Measurements from ENCODE around the gene TFIP11.

GRCh38 chr22:26448334-26448733 lies 63.9 kb downstream of the TFIP11 start:
- TF ChIP-seq CTCF (IDR thresholded peaks at IDR 0.05) (no peak), SMC3 (IDR thresholded peaks at IDR 0.05) (no peak), NFE2L2 (conservative IDR thresholded peaks at IDR 0.05; ENCODE audit: low read length) (no peak), MAX (IDR thresholded peaks at IDR 0.05) (no peak)

All from A549 (cell line).